HG02884 (cell line): Measurements from ENCODE around the gene PNPLA5.
"Not testable (repeated sequence)": the region's sequence is repeated elsewhere in the genome, so short reads cannot be mapped to it uniquely, and the experiment has no call there.

Experiments used
- ATAC-seq: cut with Tn5 transposase; IDR thresholded peaks from one replicate; pipeline ENCODE4 v1.9.1; 2021; ENCODE audit warnings: mild to moderate bottlenecking, moderate library complexity; ENCODE audit not compliant: unreplicated experiment

The PNPLA5 gene

DNA sequence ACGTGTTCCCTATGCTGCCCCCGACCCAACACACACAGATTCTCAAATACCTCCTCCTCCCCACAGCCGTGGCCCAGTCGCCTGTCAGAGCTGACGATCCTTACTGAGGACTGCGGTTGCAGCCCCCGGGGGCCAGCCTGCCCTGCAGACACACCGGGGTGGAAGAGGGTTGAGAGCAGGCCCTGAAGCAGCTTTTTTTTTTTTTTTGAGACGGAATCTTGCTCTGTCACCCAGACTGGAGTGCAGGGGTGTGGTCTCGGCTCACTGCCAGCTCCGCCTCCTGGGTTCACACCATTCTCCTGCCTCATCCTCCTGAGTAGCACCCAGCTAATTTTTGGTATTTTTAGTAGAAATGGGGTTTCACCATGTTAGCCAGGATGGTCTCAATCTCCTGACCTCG, 11.2 kb upstream of the PNPLA5 start:
- ATAC-seq: not testable (repeated sequence)

DNA sequence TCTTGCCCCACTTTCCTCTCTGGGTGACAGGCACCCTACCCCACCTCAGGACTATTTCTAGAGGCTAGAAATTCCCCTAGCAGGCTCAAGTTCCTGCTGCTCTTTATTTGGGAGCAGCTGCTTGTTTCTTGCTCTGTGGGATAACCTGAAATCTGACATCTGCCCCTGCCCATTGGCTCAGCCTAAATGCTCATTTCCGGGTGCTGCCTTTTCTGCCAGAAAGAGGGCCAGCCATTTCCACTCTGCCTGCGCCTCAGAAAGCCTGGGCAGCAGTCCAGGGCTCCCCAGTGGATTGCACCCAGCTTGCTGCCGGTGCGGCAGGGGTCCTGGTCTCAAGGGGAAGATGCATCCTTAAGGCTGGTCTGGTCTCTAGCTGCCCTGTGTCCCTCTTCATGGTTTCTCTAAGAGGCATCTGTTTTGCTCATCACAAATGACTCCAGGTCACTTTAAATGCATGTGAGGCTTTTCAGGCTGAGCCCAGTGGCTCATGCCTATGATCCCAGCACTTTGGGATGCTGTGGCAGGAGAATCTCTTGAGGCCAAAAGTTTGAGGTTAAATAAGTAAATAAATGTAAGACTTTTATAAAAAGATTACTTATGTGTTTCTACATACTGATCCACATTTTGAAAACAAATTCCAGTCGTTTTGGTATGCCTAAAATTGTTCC, 10.3 kb upstream of the PNPLA5 start:
- no peak for ATAC-seq

DNA sequence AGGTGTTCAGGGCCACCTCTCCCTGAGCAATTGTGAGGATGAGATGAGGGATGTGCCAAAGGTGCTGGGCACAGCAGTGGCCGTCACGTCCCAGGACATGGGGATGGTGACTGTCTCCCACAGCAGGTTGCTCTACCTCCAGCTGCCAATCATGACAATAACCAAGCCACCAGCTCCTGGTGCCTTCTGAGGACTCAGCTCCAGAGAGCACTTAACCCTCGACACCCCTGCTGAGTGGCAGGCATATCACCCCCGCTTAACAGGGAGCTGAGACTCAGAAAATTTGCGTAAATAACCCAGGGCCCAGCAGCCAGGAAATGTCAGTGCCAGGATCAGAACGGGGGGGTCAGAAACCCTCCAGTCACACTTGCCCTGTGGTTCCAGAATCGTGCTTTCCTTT, 8.4 kb upstream of the PNPLA5 start:
- ATAC-seq: no peak

DNA sequence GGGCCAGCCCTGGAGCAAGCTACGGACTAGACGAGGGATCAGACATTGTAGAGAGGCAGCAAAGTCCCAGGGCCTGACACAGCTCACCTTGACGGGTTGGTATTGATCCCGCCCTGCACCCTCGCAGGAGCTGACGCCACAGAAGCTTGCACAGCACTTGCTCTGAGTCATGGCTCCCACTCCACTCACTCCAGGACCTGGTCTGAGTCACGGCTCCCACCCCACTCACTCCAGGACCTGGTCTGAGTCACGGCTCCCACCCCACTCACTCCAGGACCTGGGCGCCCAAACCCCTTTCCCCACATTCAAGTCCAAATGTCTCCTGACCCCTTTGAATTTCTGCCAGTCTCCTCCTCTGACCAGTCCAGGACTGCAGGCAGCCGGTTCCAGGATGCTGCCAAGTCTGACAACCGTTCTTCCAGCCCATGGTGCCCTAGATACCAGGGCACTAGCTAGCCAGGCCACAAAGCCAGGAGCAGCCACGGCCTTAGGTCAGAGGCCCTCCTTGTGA, 6.0 kb upstream of the PNPLA5 start:
- ATAC-seq: no peak

DNA sequence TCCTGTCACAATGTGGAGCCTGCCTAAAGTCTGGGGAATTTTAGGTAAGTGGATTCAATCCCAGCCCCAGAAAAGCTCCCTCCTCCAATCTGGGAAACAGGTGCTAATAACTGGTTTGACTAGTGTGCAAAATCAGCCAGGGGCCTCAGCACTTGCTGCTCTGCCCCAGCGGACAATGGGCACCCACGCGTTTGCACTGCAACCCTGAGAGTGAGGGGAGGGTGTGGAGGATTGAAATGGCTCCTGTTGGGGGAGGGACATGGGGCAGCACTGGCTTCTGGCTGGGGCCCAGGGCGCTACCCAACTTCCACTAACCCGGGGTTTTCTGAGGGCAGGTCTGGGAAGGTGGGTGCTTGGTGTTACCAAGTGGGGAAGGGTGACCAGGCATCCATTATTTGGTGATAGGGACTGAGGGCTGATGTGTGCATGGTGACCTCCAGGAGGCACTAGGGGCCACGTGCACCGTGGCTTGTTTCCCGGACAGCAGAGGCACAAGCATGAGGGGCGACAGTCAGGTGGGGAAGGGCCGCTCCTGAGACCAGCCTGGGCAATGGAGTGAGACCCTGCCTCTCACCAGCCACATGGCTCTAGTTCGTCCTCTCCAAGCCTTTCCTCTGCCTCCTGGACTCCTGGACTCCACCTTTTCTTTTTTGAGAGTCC, 4.3 kb upstream of the PNPLA5 start:
- ATAC-seq: no peak

DNA sequence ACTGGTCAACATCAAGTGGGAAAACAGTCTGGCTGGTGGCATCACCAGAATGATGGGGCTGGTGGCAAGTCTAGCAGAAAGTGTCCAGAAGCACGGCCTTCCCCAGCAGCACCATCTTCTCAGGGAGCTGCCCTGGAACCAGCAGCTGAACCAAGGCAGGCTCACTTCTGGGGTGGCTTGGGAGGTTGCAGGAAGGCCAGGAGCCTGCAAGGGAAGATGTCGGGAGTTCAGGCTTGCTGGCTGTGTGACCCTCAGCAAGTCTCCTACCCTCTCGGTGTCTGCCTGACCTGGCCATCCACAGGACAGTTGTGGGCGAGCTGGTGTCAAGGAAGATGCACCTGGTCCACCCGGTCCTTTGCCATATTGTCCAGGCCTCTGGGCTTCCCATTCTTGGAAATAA, 2.3 kb upstream of the PNPLA5 start:
- ATAC-seq: no peak

DNA sequence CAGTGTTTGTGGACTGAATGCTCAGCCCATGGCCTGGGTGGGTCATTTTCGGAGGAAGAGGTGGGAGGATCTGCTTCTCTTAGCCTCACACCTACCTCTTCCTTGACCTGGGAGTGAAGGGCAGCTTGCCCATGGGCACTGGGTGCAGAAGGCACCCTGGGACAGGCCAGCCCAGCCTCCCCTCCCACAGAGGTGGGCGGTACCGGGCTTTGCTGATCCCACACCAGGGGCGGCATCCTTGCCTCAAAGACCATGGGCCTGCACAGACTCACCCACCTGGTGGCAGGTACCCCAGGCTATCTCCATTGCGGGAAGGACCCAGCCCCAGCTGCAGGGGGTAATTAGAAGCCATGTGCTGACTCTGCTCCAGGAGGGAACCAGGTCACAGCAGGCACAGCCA, 1.5 kb upstream of the PNPLA5 start:
- no peak for ATAC-seq

DNA sequence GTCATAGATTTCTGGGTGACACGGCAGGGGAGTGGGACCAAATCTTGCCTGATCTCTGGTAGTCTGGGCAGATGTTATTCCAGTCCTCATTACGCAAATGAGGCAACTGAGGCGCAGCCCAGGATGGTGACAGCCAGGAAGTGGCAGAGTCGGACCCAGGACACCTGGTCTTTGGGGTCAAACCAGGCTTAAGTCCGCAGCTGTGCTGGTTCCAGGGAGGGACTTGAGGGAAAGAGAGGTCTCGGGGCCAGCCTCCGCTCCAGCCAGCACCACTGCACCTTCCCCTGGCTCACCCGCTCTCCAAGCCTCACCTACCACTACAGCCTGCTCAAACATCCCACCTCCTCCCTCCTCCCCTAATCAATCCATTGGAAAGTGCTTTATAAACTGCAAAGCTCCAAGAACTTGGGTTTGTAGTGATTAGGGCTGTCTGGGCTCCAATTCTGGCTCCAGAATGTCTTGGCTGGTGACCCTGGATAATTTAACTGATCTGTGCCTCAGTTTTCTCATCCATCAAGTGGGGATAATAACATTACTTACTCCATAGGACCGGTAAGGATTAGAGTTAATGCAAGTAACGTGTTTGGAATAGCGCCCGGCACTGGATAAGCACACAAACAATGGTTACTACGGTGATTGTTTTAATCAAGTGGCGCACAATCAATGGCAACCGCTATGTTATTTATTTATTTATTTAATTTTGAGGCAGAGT, 526 bp upstream of the PNPLA5 start:
- no peak for ATAC-seq

DNA sequence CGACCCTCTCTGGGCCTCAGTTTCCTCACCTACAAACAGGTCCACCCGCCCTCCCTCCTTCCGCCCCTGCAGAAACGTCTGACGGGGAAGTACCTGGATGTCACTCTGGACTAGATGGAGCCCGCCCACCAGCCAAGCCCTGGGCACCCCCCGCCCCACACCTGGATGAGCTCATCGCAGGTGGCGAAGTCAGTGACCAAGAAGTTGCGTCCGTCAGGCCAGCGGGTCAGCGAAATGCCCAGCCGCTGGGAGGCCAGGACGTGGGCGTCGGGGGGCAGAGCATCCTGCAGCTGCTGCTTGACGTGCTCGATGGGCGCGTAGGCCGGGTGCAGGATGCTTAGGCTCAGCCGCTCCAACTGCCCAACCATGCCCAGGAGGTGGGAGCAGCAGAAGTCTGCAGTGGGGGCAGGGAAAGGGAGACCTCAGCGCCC, 897 bp downstream of the PNPLA5 start:
- no peak for ATAC-seq

DNA sequence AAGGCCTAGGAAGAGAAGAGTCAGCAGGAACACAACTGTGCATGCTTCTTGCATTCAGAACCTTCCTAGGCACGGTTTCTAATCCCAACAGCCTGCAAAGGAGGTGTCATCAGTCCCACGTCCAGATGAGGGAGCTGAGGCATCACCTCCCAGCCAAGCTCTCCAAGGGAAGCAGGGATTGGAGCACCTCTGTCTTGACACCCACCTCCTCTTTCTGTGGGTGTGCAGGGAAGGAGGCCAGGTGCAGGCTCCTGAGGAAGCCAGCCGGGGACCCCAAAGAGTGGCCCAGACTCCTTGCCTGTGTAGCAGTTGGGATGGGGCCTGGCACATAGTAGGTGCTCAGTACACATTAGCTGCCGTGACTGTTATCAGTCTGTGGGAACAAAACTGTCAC, 2.0 kb downstream of the PNPLA5 start:
- no peak for ATAC-seq

DNA sequence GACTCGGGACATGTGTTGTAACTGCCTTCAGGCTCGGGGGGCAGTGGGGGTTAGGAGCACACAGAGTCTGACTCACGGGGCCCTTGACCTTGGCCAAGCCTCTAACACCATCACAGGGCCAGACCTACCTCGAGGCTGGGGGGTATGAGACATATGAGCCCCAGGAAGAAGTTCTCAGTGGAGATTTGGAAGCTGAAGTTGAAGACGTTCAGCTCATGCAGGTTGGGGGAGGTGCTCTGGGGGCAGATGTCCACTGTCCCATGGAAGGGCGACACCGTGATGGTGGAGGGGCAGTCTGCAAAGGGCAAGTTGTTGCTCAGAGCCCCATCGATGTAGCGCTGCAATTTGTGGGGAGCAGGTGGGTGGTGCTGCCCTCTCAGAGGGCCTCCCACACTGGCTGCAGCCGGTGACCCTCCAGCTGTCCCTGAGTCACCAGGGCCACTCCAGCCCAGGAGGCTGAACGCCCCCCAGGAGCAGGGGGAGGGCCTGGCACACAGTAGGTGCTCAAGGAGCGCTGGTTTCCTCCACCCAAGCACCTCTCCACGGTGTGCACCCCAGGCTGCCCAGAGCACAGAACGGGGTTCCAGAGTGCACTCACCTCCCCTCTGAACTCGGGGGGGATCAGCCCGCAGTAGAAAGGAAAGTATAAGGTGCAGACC, 2.5 kb downstream of the PNPLA5 start:
- no peak for ATAC-seq

DNA sequence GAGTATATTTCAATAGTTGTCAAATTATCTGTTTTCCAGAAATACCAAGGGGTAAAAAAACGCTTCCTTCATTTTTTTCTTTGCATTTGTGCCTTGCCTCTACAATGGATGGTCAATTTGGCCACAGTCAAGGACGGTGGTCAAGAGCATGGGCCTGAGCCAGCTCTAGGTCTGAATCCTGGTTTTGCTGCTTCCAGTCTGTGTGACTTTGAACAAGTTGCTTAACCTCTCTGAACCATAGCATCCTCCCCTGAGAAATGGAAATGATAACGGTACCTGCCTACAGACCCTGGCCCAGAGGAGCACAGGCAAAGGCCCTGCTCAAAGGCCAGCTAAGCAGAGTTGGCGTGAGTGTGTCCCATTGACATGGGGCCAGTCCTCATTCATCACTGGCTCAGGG, 3.1 kb downstream of the PNPLA5 start:
- no peak for ATAC-seq

DNA sequence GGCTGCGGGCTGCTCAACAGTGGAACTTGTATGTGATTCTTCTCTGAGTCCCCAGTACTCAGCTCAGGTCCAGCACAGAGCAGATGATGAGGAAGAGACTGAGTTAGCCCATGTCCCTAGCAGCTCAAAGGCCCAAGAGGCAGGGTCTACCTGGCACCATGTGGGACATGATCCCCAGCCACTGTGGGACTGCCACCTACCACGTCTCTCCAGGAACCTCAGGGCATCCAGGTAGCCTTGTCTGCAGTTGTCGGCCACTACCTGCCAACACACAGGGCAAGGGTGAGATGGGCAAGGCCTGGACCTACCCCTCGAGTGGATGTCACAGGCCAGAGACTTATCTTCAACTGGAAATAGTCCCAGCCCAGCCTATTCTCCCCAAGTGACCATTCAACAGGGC, 4.4 kb downstream of the PNPLA5 start:
- ATAC-seq: no peak

DNA sequence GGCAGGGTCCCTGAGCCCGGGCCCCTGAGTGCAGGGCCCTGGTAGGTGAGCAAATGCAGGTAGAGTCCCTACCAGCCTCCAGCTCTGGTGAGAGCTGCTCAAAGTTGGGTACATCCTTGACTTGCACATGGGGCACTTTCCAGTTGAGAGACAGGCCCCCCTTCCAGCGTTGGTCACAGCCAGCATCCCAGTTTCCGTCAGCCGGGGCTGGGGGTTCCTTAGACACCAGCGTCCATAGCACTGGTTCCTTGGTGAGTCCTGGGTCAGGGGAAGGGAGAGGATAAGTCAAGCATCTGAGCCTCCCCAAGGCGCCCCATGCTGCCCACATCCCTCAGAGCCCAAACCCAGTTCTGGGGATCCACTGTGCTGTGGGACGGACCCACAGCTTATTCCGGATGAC, 5.6 kb downstream of the PNPLA5 start:
- no peak for ATAC-seq

DNA sequence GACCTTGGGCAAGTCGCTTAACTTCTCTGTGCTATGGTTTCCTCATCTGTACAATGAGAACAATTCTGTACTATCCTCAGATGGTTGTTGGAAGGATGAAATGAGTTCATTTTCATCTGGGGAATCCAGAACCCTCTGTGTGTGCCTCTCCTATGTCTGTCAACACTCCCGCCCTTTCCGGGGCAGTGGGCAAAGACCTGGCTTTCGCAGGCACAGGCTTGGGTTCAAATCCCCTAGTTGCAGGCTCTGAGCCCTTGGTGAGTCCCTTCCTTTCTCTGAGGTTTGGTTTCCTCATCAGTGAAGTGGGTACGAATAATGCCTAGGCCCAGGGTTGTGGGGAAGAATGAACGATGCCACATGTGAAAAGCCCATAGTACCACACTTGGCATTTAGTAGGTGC, 6.0 kb downstream of the PNPLA5 start:
- ATAC-seq: no peak

DNA sequence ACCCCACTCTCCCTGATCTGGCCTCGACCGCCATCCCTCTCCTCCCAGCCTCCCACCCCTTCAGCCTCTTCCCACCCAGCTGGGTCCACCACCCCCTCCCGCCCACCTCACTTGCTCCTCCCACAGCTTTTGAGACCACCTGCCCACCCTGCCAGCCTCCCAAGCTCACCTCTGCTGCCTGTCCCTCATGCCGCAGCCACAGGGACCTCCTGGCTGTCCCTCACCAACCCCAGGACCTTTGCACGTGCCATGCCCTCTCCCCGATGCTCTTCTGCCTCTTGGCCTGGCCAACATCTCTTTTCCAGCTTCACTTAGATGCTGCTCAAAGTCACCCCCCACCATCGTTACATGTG, 6.5 kb downstream of the PNPLA5 start:
- no peak for ATAC-seq

DNA sequence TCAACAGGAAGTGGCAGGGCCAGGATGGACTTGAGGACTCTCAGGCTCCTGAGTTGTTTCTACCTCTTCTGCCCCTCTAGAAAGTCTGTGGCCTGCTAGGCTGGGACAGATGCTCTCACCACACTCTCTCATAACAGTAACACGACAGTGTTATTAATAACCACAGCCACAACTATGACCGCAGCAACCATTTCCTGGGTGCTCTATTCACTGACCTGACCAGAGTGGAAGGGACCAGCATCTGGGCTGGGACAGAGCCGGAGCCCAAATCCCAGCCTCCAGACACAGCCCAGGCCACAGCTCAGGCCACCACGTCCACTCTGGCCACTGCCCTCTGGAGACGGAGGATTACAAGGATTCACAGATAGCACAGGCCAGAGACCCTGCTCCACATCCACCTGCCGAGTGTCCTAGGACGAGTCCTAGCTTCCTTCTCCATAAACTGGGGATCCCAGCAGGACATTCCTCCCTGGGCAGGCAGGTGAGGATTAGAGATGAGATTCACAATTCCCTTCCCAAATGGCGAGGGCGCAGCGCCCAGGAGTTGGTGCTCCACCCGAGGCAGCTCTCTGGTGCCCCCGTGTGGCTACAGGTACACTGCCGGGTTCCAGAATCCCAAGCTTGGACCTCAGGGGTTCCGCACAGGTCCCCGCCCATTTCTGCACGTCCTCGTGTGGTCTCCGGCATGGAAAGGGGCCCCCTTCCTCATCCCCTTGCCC, 7.1 kb downstream of the PNPLA5 start:
- no peak for ATAC-seq

DNA sequence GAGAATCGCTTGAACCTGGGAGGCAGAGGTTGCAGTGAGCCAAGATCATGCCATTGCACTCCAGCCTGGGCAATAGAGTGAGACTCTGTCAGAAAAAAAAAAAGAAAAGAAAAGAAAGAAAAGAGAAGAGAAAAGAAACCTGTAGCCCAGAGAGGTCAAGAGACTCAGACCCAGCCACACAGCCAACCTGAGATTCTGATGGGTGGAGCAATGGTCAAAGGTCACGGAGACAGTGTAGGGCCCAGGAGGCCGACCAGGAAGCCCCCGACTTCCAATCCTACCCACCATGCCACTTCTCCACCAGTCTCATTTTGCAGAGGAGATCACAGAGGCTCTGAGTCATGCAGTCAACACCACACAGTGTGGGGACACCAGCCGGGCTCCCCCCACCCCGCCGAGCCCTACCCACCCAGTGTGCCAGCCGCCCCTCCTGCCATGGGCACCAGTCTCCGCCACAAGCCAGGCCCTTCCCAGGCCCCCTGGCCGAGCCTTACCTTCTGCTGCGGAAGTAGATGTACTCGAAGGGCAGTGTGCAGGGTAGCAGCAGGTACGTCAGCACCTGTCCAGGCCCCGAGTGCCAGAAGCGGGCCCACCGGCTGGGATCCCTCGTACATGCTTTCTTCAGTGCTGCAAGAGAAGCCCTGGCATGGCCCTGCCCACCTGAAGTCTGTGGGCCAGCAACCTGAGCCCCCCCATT, 7.9 kb downstream of the PNPLA5 start:
- no peak for ATAC-seq

DNA sequence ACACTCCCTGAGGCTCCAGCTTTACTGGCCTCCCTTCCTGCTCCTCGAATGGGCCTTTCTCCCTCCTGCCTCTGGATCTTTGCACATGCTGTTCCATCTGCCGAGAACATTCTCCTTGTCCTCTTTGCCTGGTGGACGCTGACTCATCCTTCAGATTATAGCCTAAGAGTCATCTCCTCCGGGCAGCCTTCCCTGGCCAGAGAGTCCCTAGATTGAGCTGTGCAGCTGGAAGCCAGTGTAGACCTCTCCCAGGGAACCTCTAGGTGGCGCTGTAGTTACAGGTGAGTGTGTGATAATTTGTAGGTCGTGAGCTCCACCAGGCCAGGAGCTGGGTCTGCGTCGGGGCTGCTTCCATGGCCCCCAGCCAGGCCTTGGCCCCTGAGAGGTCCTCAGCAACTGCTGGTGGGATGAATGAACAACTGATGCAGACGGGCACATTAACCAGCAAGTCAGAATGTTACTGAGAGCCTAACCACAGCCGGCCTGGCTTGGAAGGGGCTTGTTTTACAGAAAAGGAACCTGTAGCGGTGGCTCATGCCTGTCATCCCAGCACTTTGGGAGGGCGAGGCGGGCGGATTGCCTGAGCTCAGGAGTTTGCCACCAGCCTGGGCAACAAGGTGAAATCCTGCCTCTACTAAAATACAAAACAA, 8.7 kb downstream of the PNPLA5 start:
- no peak for ATAC-seq
